Stimulated activated CD4-positive, alpha-beta T cell treated with anti-CD3 and anti-CD28 coated beads, Interleukin-15, amount 100 ng/mL, for 48 hours (primary cell): ENCODE measurements around the gene APOO.

Experiments used
- DNase-seq, 2 donors: peaks; one replicate each; pipeline ENCODE4 v3.0.0-alpha.2; 2020; ENCODE audit warnings: low read depth in 2 of 2

APOO gene

GRCh38 chrX:23907498-23908218, at the start of gene APOO, which contains the start of gene CXorf58:
APOO (minus strand) TSS chrX:23907938; CDS start chrX:23907702, 236 bp downstream.
CXorf58 (plus strand) TSS chrX:23908006; CDS start chrX:23910303, 2,297 bp downstream.
- DNase-seq = peak; percentile 81 to 83

GRCh38 chrX:23954396-23954795, 46.7 kb upstream of the APOO start:
- no peak for DNase-seq

- no peak for DNase-seq
Observed at GRCh38 chrX:23953908-23954269, 46.2 kb upstream of the APOO start.

GRCh38 chrX:23952984-23953907, 45.5 kb upstream of the APOO start:
- DNase-seq = peak in 1 of 2 donors; percentile 18

- DNase-seq = no peak
Observed at GRCh38 chrX:23952391-23952790, 44.7 kb upstream of the APOO start.

- no peak for DNase-seq
Observed at GRCh38 chrX:23945206-23945605, 37.5 kb upstream of the APOO start.

GRCh38 chrX:23944234-23944633, 36.5 kb upstream of the APOO start:
- DNase-seq = no peak

- DNase-seq = no peak
Observed at GRCh38 chrX:23939203-23939602, 31.5 kb upstream of the APOO start.

- no peak for DNase-seq
Observed at GRCh38 chrX:23938690-23939089, 31.0 kb upstream of the APOO start.

GRCh38 chrX:23937100-23937499, 29.4 kb upstream of the APOO start:
- DNase-seq = no peak

GRCh38 chrX:23936180-23936579, 28.4 kb upstream of the APOO start:
- no peak for DNase-seq

- no peak for DNase-seq
Observed at GRCh38 chrX:23935106-23935505, 27.4 kb upstream of the APOO start.

- no peak for DNase-seq
Observed at GRCh38 chrX:23932046-23932445, 24.3 kb upstream of the APOO start.

GRCh38 chrX:23930894-23931604, 23.3 kb upstream of the APOO start:
- no peak for DNase-seq

- DNase-seq = no peak
Observed at GRCh38 chrX:23926015-23926414, 18.3 kb upstream of the APOO start.

- no peak for DNase-seq
Observed at GRCh38 chrX:23919706-23920320, 12.1 kb upstream of the APOO start.

- DNase-seq = no peak
Observed at GRCh38 chrX:23919148-23919547, 11.4 kb upstream of the APOO start.

GRCh38 chrX:23911126-23911835, 3.5 kb upstream of the APOO start:
- DNase-seq = no peak

- DNase-seq = no peak
Observed at GRCh38 chrX:23908219-23909004, 674 bp upstream of the APOO start.

- no peak for DNase-seq
Observed at GRCh38 chrX:23907111-23907497, 634 bp downstream of the APOO start.
